Lung microvascular endothelial cell (primary cell): ENCODE results near the gene FAM20C. TPM values are rescaled to one million over a fixed set of nuclear protein-coding genes. Genes with fewer than 3 reads are reported as not detected.

Experiments used
- DNase-seq, 2 donors: peaks; one replicate each; pipeline versions ENCODE4 v3.0.0 to v3.0.0-alpha.2; 2010; ENCODE audit warnings: low read depth in 2 of 2
- total RNA-seq: library from RNA; depleted of rRNA; stranded (reverse); fragments of >200 nt; gene quantifications from 2 replicates; pipeline ENCODE4 v1.2.1, GENCODE V29; 2014

Gene FAM20C
- total RNA-seq, 1 donor from 2014 or later: 0.79 TPM

GRCh38 chr7:159370-160270 is 32.8 kb upstream of the FAM20C start:
- DNase-seq: peak in 1 of 2 donors; percentile 12

GRCh38 chr7:160958-161725 is 31.2 kb upstream of the FAM20C start:
- no peak for DNase-seq

GRCh38 chr7:162632-163297 is 29.6 kb upstream of the FAM20C start:
- DNase-seq: no peak

GRCh38 chr7:163298-163695 is 29.1 kb upstream of the FAM20C start:
- DNase-seq: no peak

GRCh38 chr7:163971-164881 is 28.1 kb upstream of the FAM20C start:
- no peak for DNase-seq

- no peak for DNase-seq
These were observed 27.3 kb upstream of the FAM20C start for GRCh38 chr7:164882-165660.

- no peak for DNase-seq
These were observed 26.6 kb upstream of the FAM20C start for GRCh38 chr7:165661-166337.

GRCh38 chr7:166338-167060 is 25.9 kb upstream of the FAM20C start:
- DNase-seq: no peak

GRCh38 chr7:167090-167855 is 25.1 kb upstream of the FAM20C start:
- no peak for DNase-seq

GRCh38 chr7:167976-168791 is 24.2 kb upstream of the FAM20C start:
- DNase-seq: no peak

GRCh38 chr7:169276-170172 is 22.8 kb upstream of the FAM20C start:
- no peak for DNase-seq

GRCh38 chr7:170551-171363 is 21.6 kb upstream of the FAM20C start:
- DNase-seq: no peak

- no peak for DNase-seq
These were observed 20.9 kb upstream of the FAM20C start for GRCh38 chr7:171364-171904.

GRCh38 chr7:171912-172515 is 20.4 kb upstream of the FAM20C start:
- DNase-seq: no peak
